ENCODE measurements around the gene ZNF205. TPM values are rescaled to one million over a fixed set of nuclear protein-coding genes. Genes with fewer than 3 reads are reported as not detected.

ZNF205 gene
- total RNA-seq, 1 experiment from 2014 or later, result 17.0 TPM

DNA sequence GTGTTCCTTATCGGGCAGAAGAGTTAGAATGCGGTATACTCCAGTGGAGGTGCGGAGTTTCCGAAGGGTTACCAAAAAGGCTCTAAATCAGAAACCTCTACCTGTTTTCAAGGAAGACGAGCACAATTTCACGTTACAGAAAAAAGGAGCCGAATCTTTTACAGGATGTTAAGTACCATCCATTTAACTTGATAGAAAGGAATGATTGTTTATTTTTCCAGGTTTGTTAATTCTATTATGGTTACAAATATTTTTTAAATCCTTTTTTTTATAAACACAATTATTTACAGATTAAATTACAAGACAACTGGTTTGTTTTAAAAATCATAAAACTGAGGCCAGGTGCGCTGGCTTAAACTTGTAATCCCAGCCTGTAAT is 40.6 kb downstream of the ZNF205 start (continued):
- TF ChIP-seq CBX3 (IDR thresholded peaks at IDR 0.05; ENCODE audit: low read depth) (no peak), SRF (IDR thresholded peaks at IDR 0.05; ENCODE audit: low read depth) (no peak), SIN3A (IDR thresholded peaks at IDR 0.05; ENCODE audit: low read depth) (no peak)
- TF ChIP-seq, protein P1, sequence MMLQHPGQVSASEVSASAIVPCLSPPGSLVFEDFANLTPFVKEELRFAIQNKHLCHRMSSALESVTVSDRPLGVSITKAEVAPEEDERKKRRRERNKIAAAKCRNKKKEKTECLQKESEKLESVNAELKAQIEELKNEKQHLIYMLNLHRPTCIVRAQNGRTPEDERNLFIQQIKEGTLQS (IDR thresholded peaks at IDR 0.05), result no peak

DNA sequence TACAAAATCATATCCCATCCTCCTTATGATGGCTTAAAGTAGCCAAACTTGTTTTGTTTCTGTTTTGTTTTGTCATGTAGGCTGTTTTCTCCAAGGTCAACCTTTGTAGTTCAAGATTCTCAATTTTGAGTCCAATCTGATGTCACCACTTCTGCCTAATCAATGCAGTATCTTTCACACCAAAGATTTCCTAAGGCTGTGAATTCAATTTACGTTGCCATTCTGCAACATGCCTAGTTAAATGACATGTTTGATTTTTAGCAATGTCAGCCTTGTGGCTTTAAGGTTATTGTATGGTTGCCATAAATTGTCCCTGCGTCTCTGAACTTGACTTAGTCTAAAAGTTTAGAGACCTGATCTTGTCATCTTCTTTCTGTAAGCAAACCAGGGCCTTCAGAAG is 42.8 kb downstream of the ZNF205 start:
- Histone ChIP-seq H3K9me2 (ENCODE audit: insufficient read depth) (no peaks in the 10 kb centered on the region), H4K20me1 (ENCODE audit: insufficient read depth) (no peaks in the 10 kb centered on the region), H3K4me1 (ENCODE audit: control insufficient read depth in 1 of 2, insufficient read depth in 2 of 2, low read length in 2 of 2) (peaks cover 6 to 52% of the 10 kb centered on the region in 2 experiments; a peak in 3 of 4 replicates), H3K27ac (ENCODE audit: low read depth, low read length) (no peak overlapping the region), H3K27me3 (ENCODE audit: insufficient read depth, low read length) (no peaks in the 10 kb centered on the region), H3K4me2 (ENCODE audit: low read length) (no peak overlapping the region), H3K4me3 (replicated peaks in 1 of 2; ENCODE audit: low read depth in 1 of 2, low read length in 2 of 2) (no peak overlapping the region), H3K79me2 (ENCODE audit: insufficient read depth, low read length) (no peaks in the 10 kb centered on the region), H3K36me3 (ENCODE audit: control insufficient read depth in 1 of 2, insufficient read depth in 2 of 2, low read length in 2 of 2) (no peaks in the 10 kb centered on the region), H3K9ac (ENCODE audit: low read length) (no peak overlapping the region), H3K9me3 (ENCODE audit: control insufficient read depth in 1 of 2, insufficient read depth in 1 of 2, low read depth in 1 of 2, low read length in 2 of 2) (no peaks in the 10 kb centered on the region), H2AFZ (ENCODE audit: low read depth, low read length, poor library complexity, severe bottlenecking) (no peak overlapping the region)
- DNase-seq (ENCODE audit: low read depth, low spot score) (no peak), ATAC-seq (no peak)
- TF ChIP-seq FOSL1 (IDR thresholded peaks at IDR 0.05; ENCODE audit: low read depth) (no peak), EZH2phosphoT487 (IDR thresholded peaks at IDR 0.05; ENCODE audit: borderline replicate concordance) (no peak), JUND (IDR thresholded peaks at IDR 0.05) (no peak), ELF1 (IDR thresholded peaks at IDR 0.05; ENCODE audit: borderline replicate concordance, low read depth) (no peak), RAD21 (IDR thresholded peaks at IDR 0.05; ENCODE audit: low read depth) (no peak), SRF (IDR thresholded peaks at IDR 0.05; ENCODE audit: low read depth) (no peak), CBX3 (IDR thresholded peaks at IDR 0.05; ENCODE audit: low read depth) (no peak), POLR2A (IDR thresholded peaks at IDR 0.05; ENCODE audit: borderline replicate concordance, extremely low read depth, insufficient read depth, insufficient read length) (no peak), ZNF274 (IDR thresholded peaks at IDR 0.05; ENCODE audit: low read depth, low read length) (no peak)
- TF ChIP-seq, protein P2, sequence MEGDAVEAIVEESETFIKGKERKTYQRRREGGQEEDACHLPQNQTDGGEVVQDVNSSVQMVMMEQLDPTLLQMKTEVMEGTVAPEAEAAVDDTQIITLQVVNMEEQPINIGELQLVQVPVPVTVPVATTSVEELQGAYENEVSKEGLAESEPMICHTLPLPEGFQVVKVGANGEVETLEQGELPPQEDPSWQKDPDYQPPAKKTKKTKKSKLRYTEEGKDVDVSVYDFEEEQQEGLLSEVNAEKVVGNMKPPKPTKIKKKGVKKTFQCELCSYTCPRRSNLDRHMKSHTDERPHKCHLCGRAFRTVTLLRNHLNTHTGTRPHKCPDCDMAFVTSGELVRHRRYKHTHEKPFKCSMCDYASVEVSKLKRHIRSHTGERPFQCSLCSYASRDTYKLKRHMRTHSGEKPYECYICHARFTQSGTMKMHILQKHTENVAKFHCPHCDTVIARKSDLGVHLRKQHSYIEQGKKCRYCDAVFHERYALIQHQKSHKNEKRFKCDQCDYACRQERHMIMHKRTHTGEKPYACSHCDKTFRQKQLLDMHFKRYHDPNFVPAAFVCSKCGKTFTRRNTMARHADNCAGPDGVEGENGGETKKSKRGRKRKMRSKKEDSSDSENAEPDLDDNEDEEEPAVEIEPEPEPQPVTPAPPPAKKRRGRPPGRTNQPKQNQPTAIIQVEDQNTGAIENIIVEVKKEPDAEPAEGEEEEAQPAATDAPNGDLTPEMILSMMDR (IDR thresholded peaks at IDR 0.05 in 2 of 3, conservative IDR thresholded peaks at IDR 0.05 in 1 of 3; ENCODE audit: borderline replicate concordance in 1 of 3, insufficient read depth in 1 of 3, low read depth in 2 of 3, low read length in 2 of 3), result no peak
- TF ChIP-seq, protein P3, sequence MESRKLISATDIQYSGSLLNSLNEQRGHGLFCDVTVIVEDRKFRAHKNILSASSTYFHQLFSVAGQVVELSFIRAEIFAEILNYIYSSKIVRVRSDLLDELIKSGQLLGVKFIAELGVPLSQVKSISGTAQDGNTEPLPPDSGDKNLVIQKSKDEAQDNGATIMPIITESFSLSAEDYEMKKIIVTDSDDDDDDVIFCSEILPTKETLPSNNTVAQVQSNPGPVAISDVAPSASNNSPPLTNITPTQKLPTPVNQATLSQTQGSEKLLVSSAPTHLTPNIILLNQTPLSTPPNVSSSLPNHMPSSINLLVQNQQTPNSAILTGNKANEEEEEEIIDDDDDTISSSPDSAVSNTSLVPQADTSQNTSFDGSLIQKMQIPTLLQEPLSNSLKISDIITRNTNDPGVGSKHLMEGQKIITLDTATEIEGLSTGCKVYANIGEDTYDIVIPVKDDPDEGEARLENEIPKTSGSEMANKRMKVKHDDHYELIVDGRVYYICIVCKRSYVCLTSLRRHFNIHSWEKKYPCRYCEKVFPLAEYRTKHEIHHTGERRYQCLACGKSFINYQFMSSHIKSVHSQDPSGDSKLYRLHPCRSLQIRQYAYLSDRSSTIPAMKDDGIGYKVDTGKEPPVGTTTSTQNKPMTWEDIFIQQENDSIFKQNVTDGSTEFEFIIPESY (IDR thresholded peaks at IDR 0.05; ENCODE audit: extremely low read depth, insufficient replicate concordance, low read length), result no peak
- TF ChIP-seq, protein P1 (IDR thresholded peaks at IDR 0.05), result no peak
- intact Hi-C loops (cut with micrococcal nuclease), result no loop called here
- CTCF ChIA-PET, result no interaction called here
- RAD21 ChIA-PET (ENCODE audit: low non-redundant PET in 1 of 2, low total read pairs in 2 of 2, uncharacterized antibody in 2 of 2, unreplicated experiment in 2 of 2), result no interaction called here
- POLR2A ChIA-PET, result no interaction called here
- BruUV-seq (replicated peaks), result no TSS peak
